GM18951 (cell line): ENCODE data around the gene MAN1B1.

Experiments used
- POLR2A ChIP-seq: IDR thresholded peaks from 4 replicates; pipeline ENCODE4 v1.6.1; 2011; ENCODE audit warnings: mild to moderate bottlenecking; ENCODE audit not compliant: insufficient read length, insufficient read depth; ENCODE audit errors: extremely low read depth
- in situ Hi-C: fragments of 300-500 bp; cut with MboI; formaldehyde crosslinking; loops from one replicate; pipeline ENCODE4 v1.12.0; 2022; ENCODE audit warnings: low sequenced_read_pairs, mixed read lengths, inconsistent platforms; ENCODE audit not compliant: unreplicated experiment

Gene MAN1B1

DNA sequence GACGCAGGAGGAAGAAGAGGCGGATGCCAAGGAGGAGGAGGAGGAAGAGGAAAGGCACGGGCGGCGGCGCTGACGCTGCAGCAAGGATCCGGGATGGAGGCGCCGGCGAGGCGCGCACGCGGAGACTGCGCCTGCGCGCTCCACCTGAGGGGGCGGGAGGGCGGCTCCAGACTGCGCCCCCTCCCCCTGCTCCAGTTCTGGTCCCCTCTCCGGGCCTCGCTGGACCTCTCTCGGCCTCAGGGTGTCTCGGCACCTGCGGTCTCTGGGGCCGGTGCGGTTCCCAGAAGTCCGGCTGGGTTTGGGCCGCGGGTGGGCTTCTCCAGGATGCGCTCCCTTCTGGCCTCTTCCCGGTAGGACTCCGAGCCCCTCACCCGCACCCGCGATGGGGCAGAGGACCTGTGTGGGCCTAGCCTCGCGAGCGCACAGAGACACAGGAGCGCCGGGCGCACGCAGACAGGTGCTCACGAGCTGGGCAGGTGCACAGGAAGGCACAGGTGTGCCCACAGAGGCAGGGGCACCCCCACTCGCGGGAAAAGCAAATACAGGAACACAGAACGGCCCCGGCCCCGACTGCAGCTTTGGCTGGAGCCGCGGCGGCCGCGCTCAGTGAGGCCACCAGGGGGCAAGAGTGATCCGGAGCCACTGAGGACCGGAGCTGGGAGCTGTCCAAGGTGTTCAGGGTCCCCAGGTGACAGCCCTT is 40.5 kb upstream of the MAN1B1 start, which contains the start of gene NPDC1:
Gene NPDC1, minus strand, starts transcription at position 90 of the 700 bp plus-strand sequence. CDS start 188 bp downstream, outside the sequence.
- in situ Hi-C loops = loop anchor here (25.0 kb wide), 1 partner anchor 259 kb away; the partner anchor contains the start of genes CCDC183 and TMEM141
- no peak for TF ChIP-seq POLR2A

DNA sequence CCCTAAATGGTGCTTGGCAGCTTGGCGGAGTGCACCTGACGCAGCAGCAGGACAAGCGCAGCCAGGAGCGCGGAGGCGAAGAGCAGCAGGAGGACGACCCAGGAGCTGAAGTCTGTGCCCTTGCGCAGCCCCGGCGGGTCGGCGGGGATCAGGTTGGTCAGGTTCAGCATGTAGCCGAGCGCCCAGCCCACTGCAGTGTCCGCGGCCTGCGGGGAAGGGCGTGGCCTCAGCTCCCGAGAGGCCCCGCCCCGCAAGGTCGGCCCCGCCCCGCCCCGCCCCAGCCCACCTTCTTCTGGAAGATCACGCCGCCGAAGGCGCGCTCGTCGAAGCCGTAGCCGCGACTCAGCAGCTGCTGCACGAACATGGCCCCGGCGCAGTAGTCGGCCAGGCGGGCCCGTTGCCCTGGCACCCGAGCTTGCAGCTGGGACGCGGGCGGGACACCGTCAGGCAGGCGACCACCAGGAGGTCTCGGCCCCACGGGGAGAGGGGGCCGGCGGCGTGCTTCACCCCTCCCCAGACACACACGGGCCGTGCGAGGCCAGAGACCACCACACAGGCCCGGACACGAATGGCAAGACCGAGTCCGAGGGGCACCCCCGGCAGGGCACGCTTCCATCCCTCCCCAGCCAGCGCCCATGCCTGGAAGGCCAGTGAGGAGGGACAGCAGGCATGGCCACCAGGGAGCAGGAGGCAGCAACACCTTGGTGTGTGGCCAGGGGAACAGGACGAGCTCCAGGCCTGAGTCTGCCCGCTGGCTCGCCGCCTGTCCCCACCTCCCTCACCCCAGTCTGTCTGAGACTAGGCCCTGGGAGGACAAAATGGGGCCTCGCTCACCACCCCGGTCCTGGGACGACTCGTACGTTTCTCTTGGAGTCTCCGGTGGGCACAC is 37.9 kb upstream of the MAN1B1 start:
- in situ Hi-C loops = loop anchor here (25.0 kb wide), 1 partner anchor 262 kb away; the partner anchor contains the start of genes CCDC183 and TMEM141

DNA sequence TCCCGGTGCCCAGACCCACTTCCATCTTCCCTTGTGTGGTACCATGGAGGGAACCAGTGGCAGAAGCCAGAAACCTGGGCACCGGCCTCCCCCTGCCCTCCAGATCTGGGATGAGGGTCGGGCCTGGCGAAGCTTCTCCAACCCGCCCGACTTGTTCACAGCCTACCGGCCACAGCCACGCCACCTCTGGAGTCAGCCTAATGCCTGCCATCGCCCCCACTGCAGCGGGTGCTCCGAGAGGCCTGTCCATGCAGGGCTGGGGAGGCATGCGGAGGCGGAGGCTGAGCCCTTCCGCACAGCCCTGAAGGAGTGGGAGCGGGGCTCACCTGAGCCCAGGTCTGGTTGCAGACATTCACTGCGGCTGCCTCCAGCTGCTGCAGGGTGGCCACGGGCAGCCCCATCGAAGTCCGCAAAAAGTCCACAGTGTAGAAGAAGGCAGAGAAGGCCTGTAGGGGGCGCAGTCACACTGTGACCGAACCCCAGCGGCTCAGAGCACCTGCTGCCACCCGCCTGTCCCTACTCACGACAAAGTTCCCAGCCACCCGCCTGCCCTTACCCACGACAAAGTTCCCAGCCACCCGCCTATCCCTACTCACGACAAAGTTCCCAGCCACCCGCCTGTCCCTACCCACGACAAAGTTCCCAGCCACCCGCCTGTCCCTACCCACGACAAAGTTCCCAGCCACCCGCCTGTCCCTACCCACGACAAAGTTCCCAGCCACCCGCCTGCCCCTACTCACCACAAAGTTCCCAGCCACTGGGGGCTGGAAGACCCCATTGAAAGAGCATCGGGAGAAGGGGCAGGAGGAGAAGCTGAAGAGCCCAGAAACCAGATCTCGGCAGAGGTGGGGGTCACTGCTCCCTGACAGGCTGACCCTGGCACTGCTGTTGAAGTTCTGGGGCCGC is 37.0 kb upstream of the MAN1B1 start:
- in situ Hi-C loops = loop anchor here (25.0 kb wide), 1 partner anchor 262 kb away; the partner anchor contains the start of genes CCDC183 and TMEM141
- no peak for TF ChIP-seq POLR2A

More for the DNA sequence above, 37.9 kb upstream of the MAN1B1 start:
- TF ChIP-seq POLR2A = no peak

DNA sequence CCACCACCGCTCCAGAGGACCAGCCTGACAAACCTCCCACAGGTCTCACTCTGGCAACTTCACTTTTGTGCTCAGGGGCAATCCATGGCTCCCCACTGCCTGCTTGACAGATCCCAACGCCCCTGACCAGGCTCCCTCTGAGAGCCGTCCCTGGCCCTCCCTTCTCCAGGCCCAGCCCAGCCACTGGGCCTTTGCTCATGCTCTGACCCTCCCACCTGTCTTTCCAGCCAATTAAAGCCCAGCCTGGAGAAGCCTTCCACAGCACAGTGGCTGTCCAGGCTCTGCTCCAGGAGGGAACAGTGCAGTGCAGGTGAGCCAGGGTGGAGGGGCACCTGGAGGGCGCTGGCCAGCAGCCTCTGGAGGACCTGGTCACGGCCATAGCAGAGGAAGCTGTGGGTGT is 36.2 kb upstream of the MAN1B1 start:
- no peak for TF ChIP-seq POLR2A
- in situ Hi-C loops = no loop called here

DNA sequence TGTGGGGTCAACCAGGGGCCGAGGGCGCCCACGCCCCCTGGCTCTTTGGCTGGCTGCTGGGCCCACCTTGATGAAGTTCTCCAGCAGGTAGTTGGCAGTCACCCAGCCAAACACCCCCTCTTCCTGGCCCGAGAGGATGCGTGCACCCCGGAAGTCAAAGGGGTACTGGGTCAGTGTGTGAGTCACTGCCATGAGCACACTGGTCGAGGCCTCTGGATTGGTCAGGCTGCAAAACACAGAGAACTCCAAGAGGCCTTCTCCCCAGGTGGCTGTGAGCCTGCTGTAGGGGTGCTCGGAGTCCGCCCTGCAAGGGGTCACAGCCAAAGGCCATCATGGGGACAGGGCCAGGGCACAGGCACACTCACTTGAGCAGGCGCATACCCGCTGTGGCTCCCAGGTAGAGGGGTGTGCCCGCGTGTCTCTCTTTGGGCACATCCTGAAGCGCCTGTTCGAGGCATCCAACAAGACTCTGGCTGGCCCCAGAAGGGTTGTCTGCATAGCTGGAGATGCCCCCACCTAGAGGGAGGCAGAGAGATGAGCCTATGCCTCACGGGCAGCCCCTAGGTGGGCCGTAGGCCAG is 35.5 kb upstream of the MAN1B1 start:
- in situ Hi-C loops = no loop called here
- TF ChIP-seq POLR2A = no peak

DNA sequence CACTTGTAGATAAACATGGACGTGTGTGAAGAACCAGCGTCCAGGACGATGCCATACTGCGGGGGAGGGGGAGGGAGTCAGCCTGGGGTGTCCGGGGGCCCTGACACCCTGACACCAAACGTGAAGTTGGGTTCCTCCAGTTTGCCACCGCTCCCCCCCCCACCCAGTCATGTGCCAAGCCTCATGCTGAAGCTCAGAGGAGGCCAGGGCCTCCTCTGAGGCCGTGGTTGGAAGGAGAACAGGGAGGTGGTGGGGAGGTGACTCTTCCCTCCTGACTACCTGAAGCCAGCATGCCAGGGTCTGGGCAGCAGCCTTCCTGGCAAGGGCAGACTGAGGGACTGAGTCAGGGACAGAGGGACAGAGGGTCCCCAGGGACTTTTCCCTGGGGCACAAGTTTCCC is 34.5 kb upstream of the MAN1B1 start:
- TF ChIP-seq POLR2A = no peak
- in situ Hi-C loops = no loop called here

DNA sequence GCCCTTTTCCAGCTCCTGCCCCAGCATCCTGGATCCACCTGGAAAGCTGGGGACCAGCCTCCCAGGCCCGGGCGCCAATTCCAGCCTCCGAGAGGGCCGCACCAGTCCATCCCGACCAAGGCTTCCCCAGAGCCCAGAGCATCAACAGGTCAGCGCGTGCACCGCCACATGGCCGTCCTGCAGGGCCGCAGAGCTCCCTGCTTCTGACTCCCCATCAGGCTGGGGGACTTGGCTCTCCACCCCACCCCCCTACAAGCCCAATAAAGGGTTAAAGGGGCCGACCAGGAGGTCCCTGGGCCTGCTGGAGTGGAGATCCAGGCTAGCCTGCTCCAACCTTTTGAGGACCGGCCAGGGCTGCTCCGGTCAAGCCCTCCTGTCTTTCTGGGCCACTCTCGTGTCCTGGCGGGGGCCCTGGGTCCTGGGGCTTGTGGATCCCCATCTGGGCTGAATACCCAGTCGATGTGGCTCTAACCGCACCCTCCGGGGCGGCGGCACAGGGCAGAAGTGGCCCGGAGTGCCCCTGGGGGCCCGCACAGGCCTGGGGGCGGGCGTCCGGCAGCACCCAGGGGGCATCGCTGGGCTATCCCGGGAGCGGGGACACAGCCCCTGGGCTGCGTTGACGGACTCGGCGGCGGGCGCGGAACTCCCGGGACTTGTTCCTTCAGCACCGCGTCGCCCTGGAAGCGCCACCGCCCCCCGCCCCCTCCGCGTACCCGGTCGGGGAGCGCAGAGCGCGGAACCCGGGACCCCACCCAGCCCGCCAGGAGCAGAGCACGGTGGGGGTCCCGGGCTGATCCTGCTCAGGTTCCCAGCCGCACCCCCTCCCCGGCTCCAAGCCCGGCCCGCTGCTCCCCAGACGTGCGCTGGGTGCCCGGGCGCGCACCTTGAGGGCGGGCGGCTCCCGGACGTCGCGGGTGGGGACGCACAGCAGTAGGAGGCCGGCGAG is 33.5 kb upstream of the MAN1B1 start:
- TF ChIP-seq POLR2A = no peak
- in situ Hi-C loops = no loop called here

DNA sequence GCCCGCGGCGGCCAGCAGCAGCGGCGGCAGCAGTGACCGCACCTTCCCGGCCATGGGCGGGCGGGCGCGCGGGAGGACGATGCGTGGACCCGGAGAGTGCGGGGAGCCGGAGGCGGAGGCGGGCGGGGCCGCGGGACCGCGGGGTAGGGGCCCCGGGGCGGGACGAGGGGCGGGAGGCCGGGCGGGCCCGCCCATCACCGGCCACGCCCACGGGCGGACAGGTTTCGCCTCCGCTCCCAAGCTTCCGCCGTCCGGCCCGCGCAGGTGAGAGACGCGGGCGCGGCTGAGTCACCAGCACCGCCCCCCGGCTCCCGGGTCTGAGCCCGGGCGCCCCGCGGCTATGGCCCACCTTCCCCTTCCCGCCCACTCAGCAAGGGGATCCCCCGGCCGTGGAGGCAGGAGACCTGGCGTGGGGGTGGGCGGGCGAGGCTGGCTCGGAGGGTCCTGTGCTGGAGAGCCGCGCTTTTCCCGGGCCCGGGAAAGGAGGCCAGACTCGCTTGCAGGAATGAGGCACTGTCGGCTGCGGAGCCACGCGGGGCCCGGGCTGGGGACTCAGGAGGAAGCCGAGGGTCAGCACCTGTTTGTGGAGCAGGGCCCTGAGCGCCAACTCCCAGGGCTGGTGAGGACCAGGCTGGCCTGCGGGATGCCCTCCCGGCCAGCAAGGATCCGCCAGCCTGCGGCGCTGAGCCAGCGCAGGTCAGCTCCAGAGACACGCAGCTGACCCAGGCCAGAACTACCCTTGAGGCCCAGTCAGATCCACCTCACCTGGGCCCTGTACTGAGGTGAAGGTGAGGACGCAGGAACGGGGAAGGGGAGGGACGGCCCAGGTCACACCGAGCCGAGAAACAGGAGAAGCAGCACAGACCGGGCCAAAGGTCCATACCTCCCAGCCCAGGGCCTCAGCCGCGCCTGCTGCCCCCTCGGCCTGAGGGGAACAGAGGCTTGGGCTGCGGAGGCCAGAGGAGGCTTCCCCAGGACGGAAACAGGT is 32.5 kb upstream of the MAN1B1 start, which contains the start of gene ENTPD2:
Gene ENTPD2, minus strand, starts transcription at position 118 of the 988 bp plus-strand sequence. Its CDS starts 64 bp downstream, at position 54.
- TF ChIP-seq POLR2A = no peak
- in situ Hi-C loops = no loop called here

DNA sequence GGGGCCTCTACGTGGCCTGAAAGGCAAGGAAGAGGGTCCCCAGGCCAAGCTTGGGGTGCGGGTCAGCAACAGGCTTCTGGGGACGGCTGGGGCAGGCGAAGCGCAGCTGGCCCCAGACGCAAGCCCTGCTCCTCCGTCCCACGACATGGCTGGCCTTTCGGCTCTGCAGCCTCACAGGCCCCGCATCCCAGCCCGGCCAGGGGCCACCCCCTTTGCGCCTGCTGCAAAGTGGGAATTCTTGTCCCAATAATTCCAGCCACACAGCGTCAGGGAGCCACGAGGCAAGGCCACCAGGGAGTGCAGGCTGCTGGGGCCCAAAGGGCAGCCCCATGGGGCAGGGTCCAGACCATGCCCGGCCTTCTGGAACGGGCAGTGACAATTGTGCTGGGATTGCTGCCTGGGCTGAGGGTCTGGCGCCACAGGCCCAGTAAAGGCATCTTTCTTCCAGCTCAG is 31.8 kb upstream of the MAN1B1 start:
- in situ Hi-C loops = no loop called here
- no peak for TF ChIP-seq POLR2A
